Adrenal gland (tissue), 5 donors: ENCODE results near the gene FBXL16.

ENCODE experiments used
- CTCF ChIP-seq, 6 experiments: fragments of 450-650 bp in 4 of 6; fragments of 200-600 bp in 2 of 6; sonication (generic) in 1 of 6; IDR thresholded peaks; 1 replicate in 5 of 6; 2 replicates in 1 of 6; pipeline versions ENCODE4 v1.5.1 to v1.8.0; 2016 to 2021; ENCODE audit warnings: antibody characterized with exemption in 6 of 6, mild to moderate bottlenecking in 2 of 6, moderate library complexity in 1 of 6
- POLR2A ChIP-seq, 2 donors: fragments of 450-650 bp; IDR thresholded peaks; one replicate each; pipeline ENCODE4 v1.6.1; 2017; ENCODE audit warnings: antibody characterized with exemption in 2 of 2, mild to moderate bottlenecking in 2 of 2, moderate library complexity in 1 of 2
- donor health status: DM: no; HTN: no; CAD: no.

- no peak for TF ChIP-seq CTCF (IDR thresholded peaks at IDR 0.05)
- no peak for TF ChIP-seq POLR2A (IDR thresholded peaks at IDR 0.05)
These were observed 33.2 kb downstream of the FBXL16 start for GRCh38 chr16:672371-672770.
